GM23338 (cell line): Measurements from ENCODE around the gene MLST8. TPM values are rescaled to one million over a fixed set of nuclear protein-coding genes. Genes with fewer than 3 reads are reported as not detected.

Experiments
- ATAC-seq: fragments of 200-7000 bp; cut with Tn5 transposase; 3 replicates; pipeline ENCODE4 v1.9.1; 2020
- DNase-seq: peaks from one replicate; pipeline ENCODE4 v3.0.0-alpha.2; 2015; ENCODE audit warnings: low spot score
- H2AFZ ChIP-seq: fragments of 200-600 bp; sonication (generic); 2 replicates; pipeline ENCODE4 v1.8.0; 2016; ENCODE audit warnings: antibody characterized with exemption, mild to moderate bottlenecking, moderate library complexity
- H3F3A ChIP-seq: fragments of 200-600 bp; sonication (generic); replicated peaks from 2 replicates; pipeline ENCODE4 v1.8.0; 2017; ENCODE audit warnings: antibody characterized with exemption, mixed run types, low read depth
- H3K27ac ChIP-seq: fragments of 200-600 bp; sonication (generic); 2 replicates; pipeline ENCODE4 v1.6.1; 2016; ENCODE audit warnings: low read depth
- H3K27me3 ChIP-seq: fragments of 200-600 bp; sonication (generic); 2 replicates; pipeline ENCODE4 v1.8.0; 2016; ENCODE audit warnings: mild to moderate bottlenecking, mixed run types, moderate library complexity; ENCODE audit not compliant: insufficient read depth
- H3K36me3 ChIP-seq: fragments of 200-600 bp; sonication (generic); 2 replicates; pipeline ENCODE4 v1.8.0; 2016; ENCODE audit warnings: mild to moderate bottlenecking; ENCODE audit not compliant: insufficient read depth
- H3K4me1 ChIP-seq: fragments of 200-600 bp; sonication (generic); 2 replicates; pipeline ENCODE4 v1.8.0; 2016; ENCODE audit warnings: mild to moderate bottlenecking, moderate library complexity; ENCODE audit not compliant: insufficient read depth
- H3K4me2 ChIP-seq: fragments of 200-600 bp; sonication (generic); 2 replicates; pipeline ENCODE4 v1.7.1; 2017; ENCODE audit warnings: mixed run types
- H3K4me3 ChIP-seq: fragments of 200-600 bp; sonication (generic); 2 replicates; pipeline ENCODE4 v1.6.1; 2016; ENCODE audit warnings: mixed run types
- H3K79me2 ChIP-seq: fragments of 200-600 bp; sonication (generic); replicated peaks from 2 replicates; pipeline ENCODE4 v1.8.0; 2017; ENCODE audit warnings: mild to moderate bottlenecking; ENCODE audit not compliant: insufficient read depth
- H3K9me2 ChIP-seq: fragments of 200-600 bp; sonication (generic); 2 replicates; pipeline ENCODE4 v1.8.0; 2017; ENCODE audit not compliant: insufficient read depth
- H4K20me1 ChIP-seq: fragments of 200-600 bp; sonication (generic); replicated peaks from 2 replicates; pipeline ENCODE4 v1.8.0; 2017; ENCODE audit warnings: mild to moderate bottlenecking; ENCODE audit not compliant: insufficient read depth
- H3K27ac Mint-ChIP-seq: 2 replicates; pipeline ENCODE4 v1.8.0; 2020; ENCODE audit warnings: inconsistent platforms, mild to moderate bottlenecking, moderate library complexity, mixed read lengths
- H3K27me3 Mint-ChIP-seq: 3 replicates; pipeline ENCODE4 v1.8.0; 2022; ENCODE audit warnings: low read depth, mild to moderate bottlenecking, moderate library complexity, mixed read lengths, inconsistent platforms; ENCODE audit not compliant: insufficient read depth, poor library complexity
- H3K36me3 Mint-ChIP-seq: 3 replicates; pipeline ENCODE4 v1.8.0; 2021; ENCODE audit warnings: low read depth, mild to moderate bottlenecking, inconsistent platforms, moderate library complexity, mixed read lengths
- H3K4me1 Mint-ChIP-seq: 3 replicates; pipeline ENCODE4 v1.8.0; 2020; ENCODE audit warnings: mild to moderate bottlenecking, inconsistent platforms, mixed read lengths
- H3K4me3 Mint-ChIP-seq: 3 replicates; pipeline ENCODE4 v1.8.0; 2021; ENCODE audit warnings: moderate library complexity, mild to moderate bottlenecking, inconsistent platforms, mixed read lengths
- H3K9me3 Mint-ChIP-seq: 3 replicates; pipeline ENCODE4 v1.8.0; 2020; ENCODE audit warnings: moderate library complexity, mild to moderate bottlenecking, inconsistent platforms, mixed read lengths
- CREB1 ChIP-seq: fragments of 250-450 bp; sonication (Bioruptor Pico); IDR thresholded peaks from 2 replicates; pipeline ENCODE4 v1.5.0; 2020; ENCODE audit warnings: low read depth, mild to moderate bottlenecking, moderate library complexity
- ETS1 ChIP-seq: IDR thresholded peaks from 2 replicates; pipeline ENCODE4 v1.6.1; 2016; ENCODE audit warnings: antibody characterized with exemption
- EZH2 ChIP-seq: fragments of 200-600 bp; sonication (generic); IDR thresholded peaks from one replicate; pipeline ENCODE4 v1.8.0; 2017; ENCODE audit warnings: antibody characterized with exemption, mild to moderate bottlenecking, low read depth; ENCODE audit not compliant: unreplicated experiment
- EZH2phosphoT487 ChIP-seq: fragments of 200-600 bp; sonication (generic); IDR thresholded peaks from one replicate; pipeline ENCODE4 v1.8.1; 2018; ENCODE audit warnings: antibody characterized with exemption; ENCODE audit not compliant: unreplicated experiment
- JUNB ChIP-seq: IDR thresholded peaks from one replicate; pipeline ENCODE4 v1.6.1; 2016; ENCODE audit warnings: antibody characterized with exemption; ENCODE audit not compliant: unreplicated experiment
- NANOG ChIP-seq: IDR thresholded peaks from 2 replicates; pipeline ENCODE4 v1.6.1; 2016; ENCODE audit warnings: antibody characterized with exemption, borderline replicate concordance
- POLR2AphosphoS5 ChIP-seq: IDR thresholded peaks from 2 replicates; pipeline ENCODE4 v1.6.1; 2016; ENCODE audit warnings: antibody characterized with exemption, low read depth
- REST ChIP-seq: IDR thresholded peaks from one replicate; pipeline ENCODE4 v1.6.1; 2018; ENCODE audit warnings: antibody characterized with exemption; ENCODE audit not compliant: unreplicated experiment
- ZNF114 ChIP-seq: fragments of 250-450 bp; sonication (Bioruptor Pico); IDR thresholded peaks from 2 replicates; pipeline ENCODE4 v1.5.0; 2020; ENCODE audit warnings: mild to moderate bottlenecking, moderate library complexity
- ZNF331 ChIP-seq: fragments of 250-450 bp; sonication (Bioruptor Pico); IDR thresholded peaks from 2 replicates; pipeline ENCODE4 v1.5.0; 2020; ENCODE audit warnings: low read depth, mild to moderate bottlenecking, moderate library complexity
- polyA plus RNA-seq: library from polyadenylated mRNA; unstranded; fragments of >200 nt; fragmentation: Nextera tagmentation; extraction: Ambion mirVana; gene quantifications from 2 replicates; pipeline ENCODE4 v1.2.1, GENCODE V29; 2016
- total RNA-seq: library from RNA; depleted of rRNA; stranded (reverse); fragments of >200 nt; shearing (Covaris generic); gene quantifications from 2 replicates; pipeline ENCODE4 v1.2.3, GENCODE V29; 2014
- TF ChIP-seq, protein P1 (sequence below), 2 experiments: fragments of 200-600 bp in 1 of 2; sonication (generic) in 1 of 2; conservative IDR thresholded peaks; 2 replicates each; pipeline versions ENCODE4 v1.5.1 to v1.6.1; 2016 to 2017; ENCODE audit warnings: antibody characterized with exemption in 2 of 2, low read depth in 2 of 2, mild to moderate bottlenecking in 2 of 2, moderate library complexity in 1 of 2

Gene MLST8
- total and polyA plus RNA-seq, 2 experiments from 2014 or later: 58.8 to 138 TPM

DNA sequence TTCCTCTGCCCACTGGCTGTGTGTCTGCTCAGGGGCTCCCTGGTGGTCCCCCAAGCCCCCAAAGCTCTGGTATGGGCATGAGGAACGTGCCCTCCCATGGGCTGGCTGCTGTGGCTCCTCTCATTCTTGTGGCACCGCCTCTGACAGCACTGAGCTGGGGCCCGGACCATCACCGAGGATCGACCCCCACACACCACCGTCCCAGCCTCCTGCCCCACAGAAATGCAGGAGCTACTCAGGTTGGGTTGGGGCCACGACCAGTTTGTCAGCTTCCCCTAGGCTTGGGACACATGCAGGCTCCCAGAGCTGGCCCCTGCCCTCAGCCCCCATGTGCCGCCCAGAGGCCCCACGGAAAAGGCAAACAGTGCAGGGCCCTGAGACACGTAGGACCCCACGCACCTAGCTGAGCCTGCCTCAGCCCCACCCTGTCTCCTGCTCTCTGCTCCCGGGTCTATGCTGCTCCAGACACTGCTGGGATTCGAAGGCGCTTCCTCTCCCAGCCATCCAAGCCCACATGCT, 5.6 kb upstream of the MLST8 start (continued):
- TF ChIP-seq REST: no peak

DNA sequence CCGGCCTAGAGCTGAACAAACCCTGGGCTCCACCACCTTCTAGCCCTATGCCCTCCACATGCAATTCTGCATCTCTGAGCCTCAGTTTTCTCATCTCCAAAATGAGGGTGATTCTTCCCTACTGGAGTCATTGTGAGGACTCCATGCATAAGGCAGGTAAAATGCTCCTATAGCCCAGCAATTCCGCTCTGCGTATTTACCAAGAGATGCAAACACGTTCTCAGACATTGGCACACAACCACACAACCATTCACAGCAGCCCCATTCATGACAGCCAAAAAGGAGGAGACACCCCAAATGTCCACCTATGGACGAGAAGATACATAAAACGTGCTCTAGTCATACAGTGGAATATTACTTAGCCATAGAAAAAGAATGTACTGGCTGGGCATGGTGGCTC, 4.9 kb upstream of the MLST8 start:
- Mint-ChIP-seq H3K27me3 (peaks cover 35% of the 10 kb centered on the region), H3K4me1 (peaks cover 4% of the 10 kb centered on the region; the same call in 1 of the 3 replicates), H3K36me3 (no peaks in the 10 kb centered on the region; the same call in 2 of the 3 replicates), H3K27ac (no peak overlapping the region), H3K4me3 (no peak overlapping the region), H3K9me3 (no peaks in the 10 kb centered on the region)
- DNase-seq: no peak
- no peak overlapping the region for H3K27ac ChIP-seq
- no peak for ATAC-seq
- H3K4me2 ChIP-seq: no peak overlapping the region
- H3K36me3 ChIP-seq: no peaks in the 10 kb centered on the region
- peaks cover 4% of the 10 kb centered on the region; the same call in 1 of the 2 replicates for H3K4me1 ChIP-seq
- H3F3A ChIP-seq: no peaks in the 10 kb centered on the region; the same call in 1 of the 2 replicates
- H3K27me3 ChIP-seq: peaks cover 50% of the 10 kb centered on the region
- H3K9me2 ChIP-seq: no peaks in the 10 kb centered on the region
- H3K79me2 ChIP-seq: no peaks in the 10 kb centered on the region
- no peak overlapping the region for H2AFZ ChIP-seq
- H4K20me1 ChIP-seq: no peaks in the 10 kb centered on the region
- H3K4me3 ChIP-seq: no peak overlapping the region
- no peak for TF ChIP-seq POLR2AphosphoS5
- TF ChIP-seq REST: no peak
- TF ChIP-seq ZNF114 (CRISPR knock-in tag): no peak
- TF ChIP-seq CREB1: no peak
- no peak for TF ChIP-seq ETS1
- no peak for TF ChIP-seq EZH2phosphoT487
- TF ChIP-seq ZNF331 (CRISPR knock-in tag): no peak
- TF ChIP-seq NANOG: no peak
- no peak for TF ChIP-seq JUNB
- TF ChIP-seq EZH2: no peak
- TF ChIP-seq, protein P1, sequence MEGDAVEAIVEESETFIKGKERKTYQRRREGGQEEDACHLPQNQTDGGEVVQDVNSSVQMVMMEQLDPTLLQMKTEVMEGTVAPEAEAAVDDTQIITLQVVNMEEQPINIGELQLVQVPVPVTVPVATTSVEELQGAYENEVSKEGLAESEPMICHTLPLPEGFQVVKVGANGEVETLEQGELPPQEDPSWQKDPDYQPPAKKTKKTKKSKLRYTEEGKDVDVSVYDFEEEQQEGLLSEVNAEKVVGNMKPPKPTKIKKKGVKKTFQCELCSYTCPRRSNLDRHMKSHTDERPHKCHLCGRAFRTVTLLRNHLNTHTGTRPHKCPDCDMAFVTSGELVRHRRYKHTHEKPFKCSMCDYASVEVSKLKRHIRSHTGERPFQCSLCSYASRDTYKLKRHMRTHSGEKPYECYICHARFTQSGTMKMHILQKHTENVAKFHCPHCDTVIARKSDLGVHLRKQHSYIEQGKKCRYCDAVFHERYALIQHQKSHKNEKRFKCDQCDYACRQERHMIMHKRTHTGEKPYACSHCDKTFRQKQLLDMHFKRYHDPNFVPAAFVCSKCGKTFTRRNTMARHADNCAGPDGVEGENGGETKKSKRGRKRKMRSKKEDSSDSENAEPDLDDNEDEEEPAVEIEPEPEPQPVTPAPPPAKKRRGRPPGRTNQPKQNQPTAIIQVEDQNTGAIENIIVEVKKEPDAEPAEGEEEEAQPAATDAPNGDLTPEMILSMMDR (conservative IDR thresholded peaks at IDR 0.05; ENCODE audit: low read depth in 2 of 2): no peak
